Measurements from ENCODE around the gene SCTR.

The SCTR gene

DNA sequence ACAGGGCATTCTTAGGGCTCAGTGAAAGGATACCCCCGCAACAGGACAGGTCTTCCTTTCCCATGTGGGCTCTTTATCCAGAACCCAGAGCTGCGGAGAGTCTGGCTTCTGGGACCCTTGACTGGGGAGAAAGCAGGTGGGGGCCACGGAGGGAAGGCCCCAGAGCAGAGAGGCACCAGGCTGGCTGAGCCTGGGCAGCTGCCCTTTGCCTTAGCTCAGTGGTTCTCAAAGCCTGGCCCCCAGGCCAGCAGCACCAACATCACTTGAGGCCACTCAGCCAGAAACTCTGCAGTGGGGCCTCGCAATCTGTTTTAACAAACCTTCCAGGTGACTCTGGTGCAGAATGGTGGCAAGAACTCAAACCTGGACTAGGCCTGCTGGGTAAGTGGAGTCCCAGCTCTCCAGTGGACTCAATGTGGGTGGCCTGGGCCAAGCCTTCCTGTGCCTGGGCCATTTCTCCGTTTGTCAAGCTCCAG, 94.2 kb downstream of the SCTR start:
- no peak for DNase-seq (ENCODE audit: low read depth in 3 of 3)

DNA sequence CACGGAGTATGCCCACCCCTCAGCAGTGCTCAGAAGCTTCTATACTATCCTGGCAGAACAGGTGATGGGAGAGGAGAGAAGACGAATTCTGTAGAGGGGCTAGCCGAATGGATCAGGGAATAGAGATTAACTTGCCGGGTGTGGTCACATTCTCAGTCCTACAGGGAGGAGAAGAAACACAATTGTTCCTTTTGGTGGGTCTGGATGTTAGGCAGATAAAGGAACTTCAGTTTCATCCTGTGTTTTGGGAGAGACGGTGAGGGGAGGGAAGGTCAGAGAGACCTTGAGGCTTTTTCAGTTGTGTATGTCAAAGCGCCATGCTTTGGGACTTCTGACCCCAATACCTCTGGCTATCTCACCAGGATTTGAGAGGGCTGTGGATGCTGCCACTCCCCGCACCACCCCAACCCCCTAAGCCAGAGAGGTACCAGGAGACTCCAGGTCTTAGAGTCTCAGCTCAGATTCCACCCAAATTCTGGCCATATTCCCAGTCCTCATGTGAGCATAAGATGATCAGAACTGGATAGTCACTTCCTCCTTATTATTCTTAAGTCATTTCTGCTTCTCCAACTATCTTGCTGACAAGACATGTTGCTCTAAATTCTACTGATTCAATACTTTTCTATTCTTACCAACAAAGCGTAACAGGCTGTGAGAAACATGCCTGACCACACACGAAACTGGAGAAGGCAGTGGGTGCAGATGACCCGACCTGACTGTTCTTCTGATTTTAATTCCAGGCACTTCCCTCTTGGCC, 94.9 kb downstream of the SCTR start:
- DNase-seq (ENCODE audit: low read depth in 3 of 3) = no peak

DNA sequence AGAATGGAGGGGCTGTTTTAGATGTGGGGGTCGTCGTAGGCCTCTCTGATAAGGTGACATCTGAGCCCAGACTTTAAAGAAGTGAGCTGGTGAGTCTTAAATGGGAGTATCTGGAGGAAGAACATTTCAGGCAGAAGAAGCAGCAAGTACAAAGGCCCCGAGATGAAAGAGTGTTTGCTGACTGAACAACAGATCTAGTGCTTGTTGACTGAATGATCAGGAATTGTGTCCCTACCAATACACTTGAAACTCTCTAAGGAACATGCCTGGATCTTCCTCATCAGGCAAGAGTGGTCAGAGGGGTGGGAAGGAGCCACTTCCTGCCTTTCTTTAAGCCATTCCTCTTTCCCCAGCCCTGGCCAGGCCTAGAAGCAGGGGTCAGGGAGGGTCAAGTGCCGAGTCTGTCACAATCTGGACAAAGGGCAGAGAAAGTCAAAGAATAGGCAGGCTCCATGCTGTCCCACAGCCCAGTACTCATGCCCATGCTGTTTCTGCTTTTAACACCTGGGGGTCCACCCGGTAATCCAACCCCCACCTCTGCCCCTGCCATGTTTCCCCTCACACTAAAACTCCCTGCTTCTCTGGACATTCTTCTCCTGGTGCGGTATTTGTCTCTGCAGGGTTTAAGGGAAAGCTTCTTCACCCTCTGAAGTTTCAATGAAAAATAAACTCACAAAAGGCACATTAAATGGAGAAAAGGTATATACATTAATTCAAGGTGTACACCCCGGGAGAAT, 95.6 kb downstream of the SCTR start:
- no peak for DNase-seq (ENCODE audit: low read depth in 3 of 3)

DNA sequence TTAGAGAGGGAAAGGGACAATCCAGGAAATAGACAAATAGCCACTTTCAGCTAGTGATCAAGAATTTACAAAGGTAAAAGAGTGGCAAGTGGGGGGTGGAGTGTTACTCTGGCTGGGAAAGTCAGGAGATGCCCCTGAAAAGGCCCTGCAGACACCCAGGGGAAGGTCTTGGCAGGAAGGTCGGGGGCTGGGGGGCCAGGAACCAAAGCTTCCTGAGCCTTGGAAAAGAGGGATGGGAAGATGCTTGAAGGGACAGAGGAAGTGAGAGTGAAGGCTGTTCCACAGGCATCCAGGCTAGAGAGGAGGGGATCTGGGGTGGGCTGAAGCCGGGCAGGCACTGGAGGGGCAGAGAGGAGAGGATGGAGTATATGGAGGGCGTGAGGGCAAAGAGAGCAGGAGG, 96.5 kb downstream of the SCTR start:
- no peak for DNase-seq (ENCODE audit: low read depth in 3 of 3)

DNA sequence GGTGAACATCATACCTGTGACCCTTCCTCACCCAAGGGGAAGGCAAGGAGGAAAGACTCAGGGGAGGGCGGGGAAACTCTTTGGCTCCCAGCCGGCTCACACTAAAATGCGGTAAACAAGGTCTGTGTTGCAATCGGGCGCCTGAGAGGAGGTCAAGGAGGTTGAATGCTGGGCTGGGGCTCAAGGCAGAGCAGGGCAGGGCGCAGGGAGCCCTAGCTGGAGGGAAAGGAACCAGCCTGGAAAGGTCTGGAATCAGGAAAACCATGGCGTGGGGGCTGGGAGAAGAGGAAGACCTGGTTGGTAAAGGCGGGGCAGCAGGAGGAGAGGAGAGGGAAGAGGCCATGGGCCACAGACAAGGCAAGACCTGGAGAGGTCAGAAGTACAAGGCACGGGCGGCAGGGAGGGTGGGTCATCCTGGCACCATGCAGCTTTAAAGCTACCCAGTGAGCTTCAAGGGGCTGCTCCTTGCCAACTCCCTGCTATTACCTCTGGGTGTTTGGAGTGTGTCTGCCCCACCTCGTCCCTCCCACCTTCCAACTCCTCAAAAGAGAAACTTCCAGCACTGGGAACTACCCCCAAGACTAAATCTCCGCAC, 97.4 kb downstream of the SCTR start:
- DNase-seq (ENCODE audit: low read depth in 3 of 3) = no peak

DNA sequence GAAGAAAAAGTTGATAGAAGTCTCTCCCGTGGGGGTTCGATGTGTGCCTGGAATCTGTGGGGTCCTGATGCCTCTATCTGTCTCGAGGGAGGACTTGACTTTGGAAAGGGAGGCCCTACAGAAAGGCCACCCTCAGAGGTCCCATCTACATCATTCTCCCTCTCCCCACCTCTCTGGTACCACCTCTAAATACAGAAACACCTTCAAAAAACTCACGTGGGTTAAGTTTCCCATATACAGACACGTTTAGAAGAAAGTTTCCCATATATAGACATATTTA, 97.9 kb downstream of the SCTR start:
- no peak for DNase-seq (ENCODE audit: low read depth in 3 of 3)

DNA sequence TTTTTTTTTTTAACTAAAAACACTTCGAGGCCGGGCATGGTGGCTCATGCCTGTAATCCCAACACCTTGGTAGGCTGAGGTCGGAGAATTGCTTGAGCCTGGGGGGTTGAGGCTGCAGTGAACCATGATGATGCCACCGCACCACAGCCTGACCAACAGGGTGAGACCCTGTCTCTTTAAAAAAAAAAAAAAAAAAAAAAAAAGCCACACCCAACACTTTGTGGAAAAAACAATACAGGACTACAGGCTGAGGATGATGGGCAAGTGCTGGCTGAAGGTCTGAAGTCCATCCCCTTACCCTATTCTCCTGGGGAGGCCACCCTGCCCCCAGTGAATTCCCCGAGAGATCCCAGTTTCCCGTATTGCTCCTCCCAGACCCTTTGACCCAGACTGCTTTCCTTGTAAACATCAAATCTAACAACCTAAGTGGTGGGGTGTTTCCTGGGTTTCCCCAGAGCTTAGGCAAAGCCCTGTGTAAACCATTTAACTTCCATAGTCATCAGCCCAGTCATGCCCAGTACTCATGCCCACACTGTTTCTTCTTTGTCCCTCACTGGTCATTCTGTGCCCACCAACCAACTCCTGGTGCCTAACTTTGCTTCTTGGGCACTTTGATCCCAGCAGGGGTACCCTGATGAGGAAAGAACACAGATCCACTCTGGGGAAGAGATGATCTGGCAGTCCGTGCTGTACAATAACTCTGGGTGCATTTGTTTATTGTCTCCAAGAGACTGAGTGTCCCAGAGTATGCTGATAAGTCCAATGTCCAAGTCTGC, 98.5 kb downstream of the SCTR start:
- DNase-seq (ENCODE audit: low read depth in 3 of 3) = no peak

DNA sequence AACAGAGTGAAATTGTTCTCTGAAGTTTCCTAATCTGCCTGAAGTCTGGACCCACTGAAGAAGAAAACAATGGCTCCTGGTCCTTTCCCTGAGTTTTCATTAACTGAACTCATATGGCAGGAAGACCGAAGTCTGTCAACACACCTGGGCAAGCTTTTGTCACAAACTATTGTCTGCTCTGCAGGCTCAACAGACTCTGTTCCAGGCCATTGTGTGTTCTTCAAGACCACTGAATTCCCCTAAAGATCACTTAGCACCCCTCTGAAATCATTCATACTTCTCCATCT, 99.2 kb downstream of the SCTR start:
- DNase-seq (ENCODE audit: low read depth in 3 of 3) = no peak

DNA sequence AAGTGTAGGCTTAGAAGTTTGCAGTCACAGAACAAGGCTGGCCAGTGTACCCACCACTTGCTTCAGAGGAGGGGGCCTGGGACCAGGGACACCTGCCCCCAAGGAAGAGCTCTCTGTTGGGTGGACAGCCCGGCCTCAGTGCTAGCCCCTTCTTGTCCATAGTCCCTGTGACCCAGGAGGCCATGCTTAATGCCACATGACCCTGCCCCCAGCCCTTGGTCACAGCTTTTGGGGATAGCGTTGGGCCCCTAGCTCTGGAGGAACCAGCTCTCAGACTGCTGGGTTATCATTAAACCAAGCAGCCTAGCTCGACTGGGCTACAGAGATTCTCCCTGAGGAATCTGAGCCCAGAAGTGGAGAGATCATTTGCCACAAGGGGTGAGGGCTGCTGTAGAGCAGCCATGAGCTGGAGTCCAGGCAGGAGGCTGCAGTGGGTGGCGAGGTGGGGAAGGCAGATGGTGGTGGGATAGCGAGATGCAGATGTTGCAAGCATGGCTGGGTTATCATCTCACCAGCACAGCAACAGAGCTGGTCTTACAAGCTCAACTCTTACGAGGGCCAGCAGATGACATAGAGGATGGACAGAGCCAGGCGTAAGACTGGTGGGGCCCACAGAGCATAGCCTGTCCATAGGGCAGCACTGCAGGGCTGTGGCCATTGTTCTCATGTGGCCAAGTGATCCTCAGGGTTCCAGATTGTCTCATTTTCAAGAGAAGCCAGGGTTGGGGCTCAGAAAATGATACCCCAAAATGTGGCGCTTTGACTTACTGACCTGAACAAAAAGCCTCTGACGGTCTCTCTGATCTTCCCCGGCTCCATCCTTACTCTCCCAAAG, 99.8 kb downstream of the SCTR start:
- no peak for DNase-seq (ENCODE audit: low read depth in 3 of 3)

DNA sequence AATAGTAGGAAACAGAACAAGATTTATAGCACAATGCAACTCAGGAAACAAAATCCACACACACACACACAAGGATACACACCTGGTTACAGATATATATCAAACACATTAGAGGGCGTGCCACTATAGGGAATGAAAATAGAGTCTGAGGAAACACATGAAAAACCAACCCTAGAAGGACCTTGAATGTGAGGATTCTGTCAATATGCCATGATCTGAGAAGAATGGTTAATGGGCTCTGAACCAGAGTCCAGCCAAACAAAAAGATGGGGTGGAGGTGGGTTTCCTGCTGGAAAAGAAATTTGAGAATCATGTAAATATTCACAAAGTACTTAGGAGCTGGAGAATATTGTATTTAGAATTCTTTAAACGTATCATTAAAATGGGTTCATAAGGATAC, 100.5 kb downstream of the SCTR start:
- no peak for DNase-seq (ENCODE audit: low read depth in 3 of 3)

DNA sequence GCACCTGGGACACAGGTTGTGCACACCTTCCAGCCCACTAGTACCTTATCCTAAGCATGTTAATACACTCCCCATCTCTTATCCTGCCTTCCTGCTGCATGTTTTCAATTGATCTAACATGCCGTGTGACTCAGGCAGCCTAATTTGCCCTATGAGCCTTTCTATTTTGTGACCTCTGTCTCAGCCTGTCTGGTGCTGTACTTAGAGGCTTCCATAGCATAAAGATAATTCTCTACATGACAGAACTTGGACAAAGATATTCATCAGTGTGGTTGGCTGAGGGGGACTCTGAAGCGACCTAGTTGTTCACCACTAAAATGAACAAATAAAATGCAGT, 101.2 kb downstream of the SCTR start:
- no peak for DNase-seq (ENCODE audit: low read depth in 3 of 3)

DNA sequence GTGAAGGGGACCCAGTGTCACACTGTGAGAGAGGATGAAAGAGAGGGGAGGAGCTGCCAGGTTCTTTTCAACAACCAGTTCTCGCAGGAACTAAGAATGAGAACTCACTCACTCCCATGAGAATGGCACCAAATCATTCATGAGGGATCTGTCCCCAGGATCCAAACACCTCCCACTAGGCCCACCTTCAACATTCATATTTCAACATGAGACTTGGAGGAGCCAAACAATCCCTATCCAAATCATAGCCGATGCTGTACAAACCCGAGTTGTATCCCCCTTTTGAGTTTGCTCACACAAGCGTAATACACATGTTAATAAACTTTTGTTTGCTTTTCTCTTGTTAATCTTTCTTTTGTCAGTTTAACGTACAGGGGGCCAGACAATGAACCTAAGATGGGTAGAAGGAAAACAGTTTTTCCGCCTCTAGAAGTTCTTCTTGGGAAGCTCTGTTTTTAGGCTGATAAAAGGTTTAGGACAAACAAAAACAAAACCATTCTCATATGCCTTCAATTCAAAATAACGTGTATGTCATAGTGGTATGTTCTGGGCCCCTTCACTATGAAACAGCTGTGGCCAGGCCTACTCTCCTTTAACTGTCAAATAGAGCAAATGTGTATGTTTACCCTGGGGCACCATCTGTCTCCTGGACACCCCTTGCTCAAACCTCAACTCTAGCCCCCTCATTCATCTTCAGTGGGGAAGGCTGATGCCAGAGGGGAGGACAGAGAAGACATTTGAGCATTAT, 101.7 kb downstream of the SCTR start:
- DNase-seq (ENCODE audit: low read depth in 3 of 3) = no peak

DNA sequence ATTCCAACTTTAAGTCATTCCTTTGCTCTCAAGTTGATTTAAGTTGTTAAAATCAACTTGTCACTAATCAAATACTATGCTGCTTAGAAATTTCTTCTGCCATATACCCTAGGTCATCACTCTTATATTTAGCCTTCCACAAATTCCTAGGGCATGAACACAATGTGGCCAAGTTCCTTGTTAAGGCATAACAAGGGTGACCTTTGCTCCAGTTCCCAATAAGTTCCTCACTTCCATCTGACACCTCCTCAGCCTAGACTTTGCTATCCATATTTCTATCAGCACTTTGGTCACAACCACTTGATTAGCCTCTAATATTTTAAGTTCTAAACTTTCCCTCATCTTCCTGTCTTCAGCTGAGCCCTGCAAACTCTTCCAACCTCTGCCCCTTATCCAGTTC, 102.5 kb downstream of the SCTR start:
- DNase-seq (ENCODE audit: low read depth in 3 of 3) = no peak

DNA sequence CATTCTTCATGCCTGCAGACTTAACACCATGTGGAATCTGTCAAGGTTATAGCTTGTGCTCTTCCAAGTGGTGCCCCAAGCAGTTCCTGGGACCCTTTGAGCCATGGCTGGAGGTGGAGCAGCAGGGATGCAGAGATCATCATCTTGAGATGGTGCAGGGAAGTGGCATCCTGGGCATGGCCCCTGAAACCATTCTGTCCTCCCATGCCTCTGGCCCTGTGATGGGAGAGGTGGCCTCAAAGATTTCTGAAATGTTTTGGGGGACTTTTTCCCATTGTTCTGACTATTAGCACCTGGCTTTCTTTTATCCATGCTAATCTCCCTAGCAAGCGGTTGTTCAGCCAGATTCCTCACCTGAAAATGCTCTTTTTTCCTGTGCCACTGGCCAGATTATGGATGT, 103.0 kb downstream of the SCTR start:
- no peak for DNase-seq (ENCODE audit: low read depth in 3 of 3)

DNA sequence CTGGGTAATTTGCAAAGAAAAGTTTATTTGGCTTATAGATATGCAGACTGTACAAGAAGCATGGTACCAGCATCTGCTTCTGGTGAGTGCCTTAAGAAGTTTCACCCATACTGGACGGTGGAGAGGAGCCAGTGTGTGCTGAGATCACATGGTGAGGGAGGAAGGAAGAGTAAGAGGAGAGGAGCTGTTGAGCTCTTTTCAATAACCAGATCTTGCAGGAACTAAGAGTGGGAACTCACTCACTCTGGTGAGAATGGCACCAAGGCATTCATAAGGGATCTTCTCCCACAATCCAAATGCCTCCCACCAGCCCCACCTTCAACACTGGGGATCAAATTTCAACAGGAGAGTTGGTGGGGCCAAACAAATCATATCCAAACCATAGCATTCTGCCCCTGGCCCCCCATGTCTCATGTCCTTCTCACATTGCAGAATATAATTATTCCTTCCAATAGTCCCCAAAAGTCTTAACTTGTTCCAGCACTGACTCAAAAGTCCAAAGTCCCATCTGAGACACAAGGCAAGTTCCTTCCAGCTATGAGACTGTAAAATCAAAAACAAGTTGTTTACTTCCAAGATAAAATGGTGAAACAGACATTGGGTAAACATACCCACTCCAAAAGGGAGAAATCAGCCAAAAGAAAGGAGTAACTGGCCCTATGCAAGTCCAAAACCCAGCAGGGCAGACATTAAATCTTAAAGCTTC, 104.3 kb downstream of the SCTR start:
- no peak for DNase-seq (ENCODE audit: low read depth in 3 of 3)

DNA sequence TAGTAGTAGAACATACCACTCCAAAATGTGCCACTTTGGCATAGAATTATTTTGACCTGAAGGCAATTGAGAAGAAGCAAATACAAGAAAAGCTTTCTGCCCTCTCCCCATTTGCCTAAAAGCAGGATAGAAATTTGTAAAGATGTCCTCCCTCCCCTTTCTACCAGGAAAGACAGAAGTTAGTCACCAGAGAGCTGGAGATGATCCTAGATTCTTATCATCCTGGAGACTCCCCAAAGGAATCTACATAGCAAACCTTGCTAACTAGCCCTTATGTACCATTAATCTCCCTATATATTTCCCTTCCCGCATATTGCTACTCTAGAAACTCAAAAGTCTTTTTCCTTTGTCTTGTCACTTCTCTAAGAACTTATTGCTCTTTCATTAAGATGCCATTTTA, 105.2 kb downstream of the SCTR start:
- DNase-seq (ENCODE audit: low read depth in 3 of 3) = no peak

DNA sequence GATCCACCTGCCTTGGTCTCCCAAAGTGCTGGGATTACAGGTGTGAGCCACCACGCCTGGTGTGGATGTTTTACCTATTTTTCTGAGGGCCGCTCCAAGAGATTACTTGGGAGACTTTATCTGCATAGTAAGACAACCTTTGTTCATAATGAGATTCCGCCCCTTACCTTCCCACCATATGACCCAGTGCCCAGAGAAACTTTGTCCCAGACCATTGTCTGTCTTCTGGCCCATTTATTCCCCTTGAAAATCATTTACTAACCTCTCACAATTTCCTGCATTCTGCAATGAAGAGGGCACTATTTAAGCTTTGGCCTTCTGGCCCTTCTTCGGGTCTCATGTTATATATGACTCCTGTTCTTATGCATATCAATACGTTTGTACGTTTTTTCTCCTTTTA, 106.4 kb downstream of the SCTR start:
- DNase-seq (ENCODE audit: low read depth in 3 of 3) = no peak

DNA sequence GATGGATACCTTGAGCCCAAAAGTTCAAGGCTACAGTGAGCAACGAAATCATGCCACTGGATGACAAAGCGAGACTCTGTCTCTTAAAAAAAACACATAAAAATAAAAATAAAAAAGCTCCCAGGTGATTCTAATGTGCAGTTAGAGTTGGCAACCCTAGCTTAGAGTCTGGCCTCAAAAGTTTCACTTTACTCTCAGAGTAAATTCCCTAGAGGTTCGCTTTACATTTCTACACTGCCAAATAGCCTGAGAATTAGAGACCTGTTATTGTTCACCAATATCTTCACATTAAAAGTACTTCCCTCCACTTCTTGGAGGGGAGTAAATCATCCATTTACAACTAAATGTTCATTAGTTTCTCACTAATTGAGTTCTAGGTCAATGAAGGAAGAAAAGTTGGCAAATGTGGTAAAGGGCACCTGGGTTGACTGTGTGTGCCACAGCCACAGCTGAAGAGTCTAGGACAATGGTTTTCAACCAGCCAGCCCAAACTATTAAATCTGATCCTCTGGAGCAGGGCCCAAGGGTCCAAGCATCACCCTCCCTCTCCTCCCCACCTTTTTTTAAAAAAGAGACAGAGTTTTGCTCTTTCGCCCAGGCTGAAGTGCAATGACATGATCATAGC, 107.9 kb downstream of the SCTR start:
- no peak for DNase-seq (ENCODE audit: low read depth in 3 of 3)

DNA sequence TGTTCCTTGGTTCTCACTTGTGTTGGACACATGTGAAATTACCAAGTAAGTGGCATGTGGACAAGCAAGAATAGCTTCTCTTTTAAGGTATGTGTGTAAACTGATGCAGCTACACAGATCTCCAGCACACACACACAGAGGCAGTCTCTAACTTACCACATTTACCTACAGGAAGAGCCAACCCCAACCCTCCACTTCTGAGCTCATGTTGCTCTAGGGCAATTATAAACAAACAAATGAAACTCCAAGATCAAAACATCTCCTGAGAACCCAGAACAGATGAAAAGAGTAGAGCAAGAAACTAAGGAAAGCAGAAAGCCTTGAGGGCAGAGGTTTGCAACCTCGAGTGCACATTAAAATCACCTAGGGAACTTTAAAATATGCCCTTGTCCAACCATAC, 108.7 kb downstream of the SCTR start:
- DNase-seq (ENCODE audit: low read depth in 3 of 3) = no peak

DNA sequence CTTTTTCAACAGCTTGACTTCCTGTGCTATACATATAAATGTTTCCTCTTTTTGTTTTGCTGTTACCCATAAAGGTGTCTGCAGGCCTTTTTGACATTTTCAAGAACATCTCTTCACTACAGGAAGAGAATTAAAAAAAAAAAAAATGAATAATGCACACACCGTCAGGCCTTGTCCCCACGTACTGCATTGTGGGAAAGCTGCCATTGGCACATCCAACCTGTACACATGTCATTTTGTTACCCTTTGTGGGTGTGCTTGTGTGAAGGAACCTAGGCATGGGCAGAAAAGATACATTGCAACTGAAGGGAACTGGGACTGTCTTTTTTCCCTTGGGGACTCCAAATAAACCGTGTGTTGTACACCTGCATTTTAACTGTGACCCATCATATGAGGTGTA, 109.4 kb downstream of the SCTR start:
- no peak for DNase-seq (ENCODE audit: low read depth in 3 of 3)

Measured in stimulated activated CD4-positive, alpha-beta T cell treated with anti-CD3 and anti-CD28 coated beads, TNF-alpha, amount 100 ng/mL, for 24 hours (primary cell).